Peyer's patch (tissue), 4 donors: ENCODE measurements around the gene OR6S1.

Experiments used
- POLR2A ChIP-seq, 2 donors: fragments of 450-650 bp; IDR thresholded peaks; one replicate each; pipeline ENCODE4 v1.5.1; 2017; ENCODE audit warnings: antibody characterized with exemption in 2 of 2, mild to moderate bottlenecking in 2 of 2, moderate library complexity in 2 of 2
- TF ChIP-seq, protein P1 (sequence below), 6 experiments: fragments of 450-650 bp in 4 of 6; fragments of 200-600 bp in 2 of 6; sonication (generic) in 1 of 6; IDR thresholded peaks; one replicate each; pipeline ENCODE4 v1.5.1; 2017 to 2019; ENCODE audit warnings: antibody characterized with exemption in 6 of 6, mild to moderate bottlenecking in 3 of 6, moderate library complexity in 1 of 6

DNA sequence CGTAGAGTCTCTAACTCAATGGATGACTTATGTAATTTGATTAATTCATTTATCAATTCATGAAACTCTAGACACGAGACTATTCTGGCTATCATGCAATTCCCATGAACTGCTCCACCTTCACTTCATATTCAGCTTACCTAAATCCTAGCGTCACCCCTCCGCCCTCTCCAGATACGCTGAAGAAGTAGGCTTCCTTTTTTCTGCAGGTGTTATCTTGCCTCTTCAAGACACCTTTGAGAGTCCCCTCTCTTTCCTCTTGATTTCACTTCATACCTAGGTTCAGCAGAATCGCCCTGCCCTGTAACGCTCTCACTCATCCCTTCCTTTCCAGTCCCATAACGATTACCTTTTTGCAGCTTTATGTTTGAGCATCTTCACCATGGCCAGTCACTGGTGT is 38.9 kb upstream of the OR6S1 start:
- TF ChIP-seq, protein P1, sequence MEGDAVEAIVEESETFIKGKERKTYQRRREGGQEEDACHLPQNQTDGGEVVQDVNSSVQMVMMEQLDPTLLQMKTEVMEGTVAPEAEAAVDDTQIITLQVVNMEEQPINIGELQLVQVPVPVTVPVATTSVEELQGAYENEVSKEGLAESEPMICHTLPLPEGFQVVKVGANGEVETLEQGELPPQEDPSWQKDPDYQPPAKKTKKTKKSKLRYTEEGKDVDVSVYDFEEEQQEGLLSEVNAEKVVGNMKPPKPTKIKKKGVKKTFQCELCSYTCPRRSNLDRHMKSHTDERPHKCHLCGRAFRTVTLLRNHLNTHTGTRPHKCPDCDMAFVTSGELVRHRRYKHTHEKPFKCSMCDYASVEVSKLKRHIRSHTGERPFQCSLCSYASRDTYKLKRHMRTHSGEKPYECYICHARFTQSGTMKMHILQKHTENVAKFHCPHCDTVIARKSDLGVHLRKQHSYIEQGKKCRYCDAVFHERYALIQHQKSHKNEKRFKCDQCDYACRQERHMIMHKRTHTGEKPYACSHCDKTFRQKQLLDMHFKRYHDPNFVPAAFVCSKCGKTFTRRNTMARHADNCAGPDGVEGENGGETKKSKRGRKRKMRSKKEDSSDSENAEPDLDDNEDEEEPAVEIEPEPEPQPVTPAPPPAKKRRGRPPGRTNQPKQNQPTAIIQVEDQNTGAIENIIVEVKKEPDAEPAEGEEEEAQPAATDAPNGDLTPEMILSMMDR (IDR thresholded peaks at IDR 0.05) = no peak
- TF ChIP-seq POLR2A (IDR thresholded peaks at IDR 0.05) = no peak
